K562 (cell line): ENCODE data around the gene ARRB2. TPM values are rescaled to one million over a fixed set of nuclear protein-coding genes. Genes with fewer than 3 reads are reported as not detected.

Source experiments
- ATAC-seq: fragments of 200-7000 bp; cut with Tn5 transposase; 3 replicates; pipeline ENCODE4 v1.9.1; 2020; ENCODE audit warnings: moderate library complexity
- BruUV-seq: library from RNA; stranded (reverse); fragments of 400-500 nt; replicated peaks from 2 replicates; lab custom pipeline; 2021; lab: Mats Ljungman, UMichigan
- CTCF ChIA-PET: fragments of 300-600 bp; formaldehyde crosslinking; extraction: SDS; loops from one replicate; lab custom pipeline; 2021; ENCODE audit warnings: low intra/inter-chr PET ratio; lab: Yijun Ruan, JAX
- POLR2A ChIA-PET: fragments of 300-600, 350-650 bp; sonication (Branson Sonifier 250); formaldehyde crosslinking; extraction: SDS; loops from one replicate; lab custom pipeline; 2021; ENCODE audit warnings: antibody characterized with exemption, inconsistent platforms; lab: Yijun Ruan, JAX
- DNase-seq, 4 experiments: peaks; one replicate each; pipeline versions ENCODE4 v3.0.0 to v3.0.0-alpha.2; 2011 to 2018; ENCODE audit warnings: low spot score in 3 of 4, mixed read lengths in 3 of 4; ENCODE audit errors: extremely low read depth in 1 of 4
- FAIRE-seq: peaks from 2 replicates; lab custom pipeline; 2011; peaks lifted over from hg19 to GRCh38; lab: Jason Lieb, UNC
- H2AFZ ChIP-seq: 2 replicates; pipeline ENCODE4 v1.6.0; 2011; ENCODE audit warnings: low read depth, low read length, control low read depth, inconsistent platforms
- H3K27ac ChIP-seq: fragments of 200-600 bp; 3 replicates; pipeline ENCODE4 v1.8.0; 2011; ENCODE audit warnings: low read depth, mild to moderate bottlenecking, control low read depth, inconsistent platforms, low read length, moderate library complexity, mixed read lengths; ENCODE audit errors: extremely low read depth
- H3K27me3 ChIP-seq, 2 experiments: fragments of 300-600 bp in 1 of 2; 2 replicates in 1 of 2; 3 replicates in 1 of 2; pipeline versions ENCODE4 v1.6.0 to v1.8.0; 2011; ENCODE audit warnings: inconsistent platforms in 2 of 2, low read length in 2 of 2, mild to moderate bottlenecking in 1 of 2, mixed read lengths in 1 of 2, moderate library complexity in 1 of 2; ENCODE audit not compliant: control insufficient read depth in 2 of 2, insufficient read depth in 2 of 2
- H3K36me3 ChIP-seq: fragments of 300-600 bp; 3 replicates; pipeline ENCODE4 v1.8.0; 2011; ENCODE audit warnings: mild to moderate bottlenecking, low read length, inconsistent platforms; ENCODE audit not compliant: control insufficient read depth, insufficient read depth
- H3K4me1 ChIP-seq, 2 experiments: fragments of 200-600 bp in 1 of 2; replicated peaks in 1 of 2; 2 replicates in 1 of 2; 3 replicates in 1 of 2; pipeline versions ENCODE4 v1.5.1 to v1.8.0; 2011; ENCODE audit warnings: inconsistent platforms in 2 of 2, low read length in 2 of 2, mild to moderate bottlenecking in 1 of 2, mixed read lengths in 1 of 2, moderate library complexity in 1 of 2; ENCODE audit not compliant: control insufficient read depth in 2 of 2, insufficient read depth in 2 of 2
- H3K4me2 ChIP-seq: 2 replicates; pipeline ENCODE4 v1.6.1; 2011; ENCODE audit warnings: low read length, control low read depth, inconsistent platforms, mixed read lengths; ENCODE audit not compliant: insufficient read depth
- H3K4me3 ChIP-seq: fragments of 200-600 bp; sonication (generic), shearing (Covaris generic); 2 replicates; pipeline ENCODE4 v1.5.1; 2016; ENCODE audit warnings: control low read depth, inconsistent platforms
- H3K79me2 ChIP-seq: fragments of 200-600 bp; 3 replicates; pipeline ENCODE4 v1.8.0; 2011; ENCODE audit warnings: low read length, inconsistent platforms; ENCODE audit not compliant: control insufficient read depth, insufficient read depth
- H3K9ac ChIP-seq, 2 experiments: 2 replicates each; pipeline versions ENCODE4 v1.6.0 to v1.6.1; 2011; ENCODE audit warnings: low read depth in 2 of 2, low read length in 2 of 2, control low read depth in 1 of 2, inconsistent platforms in 1 of 2, mild to moderate bottlenecking in 1 of 2, mixed read lengths in 1 of 2; ENCODE audit not compliant: insufficient read depth in 1 of 2
- H3K9me1 ChIP-seq: one replicate; pipeline ENCODE4 v1.6.0; 2011; ENCODE audit warnings: inconsistent platforms, mild to moderate bottlenecking, low read length, moderate library complexity; ENCODE audit not compliant: control insufficient read depth, insufficient read depth
- H3K9me3 ChIP-seq: replicated peaks from 2 replicates; pipeline ENCODE4 v1.5.1; 2011; ENCODE audit warnings: low read depth, low read length, inconsistent platforms; ENCODE audit not compliant: control insufficient read depth, insufficient read depth
- H4K20me1 ChIP-seq: replicated peaks from 2 replicates; pipeline ENCODE4 v1.6.1; 2011; ENCODE audit warnings: low read length, inconsistent platforms, mixed read lengths; ENCODE audit not compliant: control insufficient read depth, insufficient read depth
- CXXC5 ChIP-seq: fragments of 250-450 bp; sonication (Bioruptor Pico); IDR thresholded peaks from 2 replicates; pipeline ENCODE4 v1.8.0; 2022; ENCODE audit warnings: inconsistent platforms, mild to moderate bottlenecking, moderate library complexity
- LEF1 ChIP-seq: fragments of 450-650 bp; IDR thresholded peaks from 2 replicates; pipeline ENCODE4 v1.6.1; 2016; ENCODE audit warnings: mild to moderate bottlenecking
- NFIC ChIP-seq: fragments of 450-650 bp; IDR thresholded peaks from 2 replicates; pipeline ENCODE4 v1.6.1; 2017; ENCODE audit warnings: mild to moderate bottlenecking, inconsistent platforms
- SMAD2 ChIP-seq: fragments of 150-350 bp; IDR thresholded peaks from 2 replicates; pipeline ENCODE4 v1.6.1; 2014; ENCODE audit warnings: low read depth, mild to moderate bottlenecking, low read length
- ZNF324 ChIP-seq: fragments of 250-450 bp; sonication (Bioruptor Pico); IDR thresholded peaks from 2 replicates; pipeline ENCODE4 v1.4.0; 2020; ENCODE audit warnings: mild to moderate bottlenecking
- ZNF395 ChIP-seq: fragments of 200-800 bp; sonication (Bioruptor generic); IDR thresholded peaks from 2 replicates; pipeline ENCODE4 v1.6.1; 2017; ENCODE audit warnings: missing genetic modification characterization, missing compliant biosample characterization
- ZNF407 ChIP-seq: fragments of 450-650 bp; IDR thresholded peaks from 2 replicates; pipeline ENCODE4 v1.6.1; 2016; ENCODE audit warnings: low read depth
- WGBS: fragments of 100-300 bp; shearing (Covaris generic); methylation state at CpG from one replicate; pipeline ENCODE4 v1.1.6; 2016; ENCODE audit warnings: low coverage, mixed read lengths; ENCODE audit not compliant: insufficient coverage; ENCODE audit errors: missing lambda C conversion rate; 5-methylcytosine and 5-hydroxymethylcytosine counted together
- in situ Hi-C: fragments of 300-500 bp; cut with MboI; formaldehyde crosslinking; loops from 4 replicates; pipeline ENCODE4 v1.15.0; 2018; ENCODE audit warnings: inconsistent platforms, mixed read lengths
- intact Hi-C: fragments of 100-400 bp; cut with micrococcal nuclease; formaldehyde crosslinking; loops from 2 replicates; pipeline ENCODE4 v1.14.2; 2022
- polyA plus RNA-seq, 8 experiments: library from polyadenylated mRNA; depleted of rRNA in 4 of 8; stranded (reverse) in 5 of 8; unstranded in 3 of 8; fragments of >200 nt; fragmentation: Nextera tagmentation in 2 of 8; fragmentation: Illumina TruSeq in 1 of 8; extraction: Ambion mirVana in 2 of 8; extraction: Trizol in 1 of 8; gene quantifications; 2 replicates each; pipeline versions ENCODE4 v1.2.1 to v1.2.3, GENCODE V29; 2011 to 2014; ENCODE audit warnings: inconsistent platforms in 1 of 8, missing spikeins in 1 of 8
- total RNA-seq, 7 experiments: library from RNA; depleted of rRNA in 6 of 7; stranded (reverse); fragments of >200 nt in 6 of 7; fragmentation: Illumina TruSeq in 2 of 7; extraction: Trizol in 2 of 7; gene quantifications; 2 replicates each; pipeline versions ENCODE4 v1.2.1 to v1.2.3, GENCODE V29; 2011 to 2021; ENCODE audit warnings: low replicate concordance in 1 of 7

The ARRB2 gene
- total and polyA plus RNA-seq, 9 of the 15 experiments (the other 6 are each of a cell fraction or from before 2014, with no cell fraction given), result 0.79 to 15.3 (median 8.8) TPM

- Histone ChIP-seq H3K9me3 (no peaks in the 10 kb centered on the region), H3K27ac (no peak overlapping the region), H3K36me3 (no peaks in the 10 kb centered on the region), H4K20me1 (no peaks in the 10 kb centered on the region), H3K4me3 (no peak overlapping the region), H3K4me2 (no peak overlapping the region), H3K27me3 (no peaks in the 10 kb centered on the region), H3K9ac (peak overlapping the region in 1 of 2 experiments; percentile 58; a peak in 2 of 4 replicates), H3K9me1 (no peaks in the 10 kb centered on the region), H3K4me1 (peaks cover 7 to 17% of the 10 kb centered on the region in 2 experiments; a peak in 3 of 5 replicates), H3K79me2 (no peaks in the 10 kb centered on the region), H2AFZ (no peak overlapping the region)
- in situ Hi-C loops, result no loop called here
- intact Hi-C loops, result no loop called here
- FAIRE-seq, result no peak
- TF ChIP-seq ZNF395 (CRISPR knock-in tag) (no peak), CXXC5 (CRISPR knock-in tag) (no peak)
- no TSS peak for BruUV-seq
- ChIA-PET POLR2A (interaction anchor here (0.7 to 1.4 kb wide), 3 partner anchors 9 to 89 kb away, joined by 3 read pairs; partner anchors contain the start of gene PELP1), CTCF (no interaction called here)
- no peak for ATAC-seq
- WGBS, result 54% methylated on average over 8 of the region's 9 CpGs
- no peak for DNase-seq
Measured at GRCh38 chr17:4665027-4665426, 45.4 kb upstream of the ARRB2 start.

- in situ Hi-C loops, result no loop called here
- ChIA-PET CTCF (no interaction called here), POLR2A (no interaction called here)
- Histone ChIP-seq H3K4me3 (no peak overlapping the region), H2AFZ (no peak overlapping the region), H3K9ac (no peak overlapping the region), H3K79me2 (no peaks in the 10 kb centered on the region), H3K4me2 (no peak overlapping the region), H3K36me3 (peaks cover 7% of the 10 kb centered on the region; the same call in 1 of the 3 replicates), H3K4me1 (peaks cover 4 to 13% of the 10 kb centered on the region in 2 experiments; a peak in 3 of 5 replicates), H3K9me3 (no peaks in the 10 kb centered on the region), H3K27ac (no peak overlapping the region), H4K20me1 (no peaks in the 10 kb centered on the region), H3K9me1 (no peaks in the 10 kb centered on the region), H3K27me3 (no peaks in the 10 kb centered on the region)
- DNase-seq (no peak), ATAC-seq (no peak), FAIRE-seq (no peak)
- WGBS, result 76% methylated on average over 5 of the region's 5 CpGs
- intact Hi-C loops, result no loop called here
- BruUV-seq, result no TSS peak
- no peak for TF ChIP-seq SMAD2
- no peak for TF ChIP-seq ZNF324 (CRISPR knock-in tag)
- TF ChIP-seq NFIC, result no peak
- TF ChIP-seq LEF1, result no peak
- no peak for TF ChIP-seq ZNF407
Measured at GRCh38 chr17:4666296-4666695, 44.1 kb upstream of the ARRB2 start.
